ENCODE data around the gene PFKP.

The PFKP gene

DNA sequence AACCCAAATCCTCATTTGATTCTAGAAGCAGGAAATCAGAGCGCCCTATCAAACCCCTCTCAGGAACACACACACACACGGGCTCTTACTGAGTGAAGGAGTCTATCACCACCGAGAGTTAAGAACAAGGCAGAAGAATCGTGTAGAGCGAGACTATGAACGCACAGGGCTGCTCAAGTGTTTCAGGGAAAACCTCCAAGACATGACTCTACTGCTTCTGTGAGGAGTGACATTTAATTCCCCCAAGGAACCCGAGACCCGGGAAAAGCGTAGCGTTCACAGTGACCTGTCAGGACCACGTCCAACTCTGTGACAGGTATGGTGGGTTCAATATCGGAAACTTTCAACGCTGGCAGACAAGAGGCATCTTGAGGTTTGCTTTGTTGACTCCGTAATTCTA lies 83.6 kb downstream of the PFKP start:
- no peak for DNase-seq (ENCODE audit: low read depth)
- no peak overlapping the region for H3K4me3 ChIP-seq (replicated peaks; ENCODE audit: low read depth, low read length)
- TF ChIP-seq, protein P1, sequence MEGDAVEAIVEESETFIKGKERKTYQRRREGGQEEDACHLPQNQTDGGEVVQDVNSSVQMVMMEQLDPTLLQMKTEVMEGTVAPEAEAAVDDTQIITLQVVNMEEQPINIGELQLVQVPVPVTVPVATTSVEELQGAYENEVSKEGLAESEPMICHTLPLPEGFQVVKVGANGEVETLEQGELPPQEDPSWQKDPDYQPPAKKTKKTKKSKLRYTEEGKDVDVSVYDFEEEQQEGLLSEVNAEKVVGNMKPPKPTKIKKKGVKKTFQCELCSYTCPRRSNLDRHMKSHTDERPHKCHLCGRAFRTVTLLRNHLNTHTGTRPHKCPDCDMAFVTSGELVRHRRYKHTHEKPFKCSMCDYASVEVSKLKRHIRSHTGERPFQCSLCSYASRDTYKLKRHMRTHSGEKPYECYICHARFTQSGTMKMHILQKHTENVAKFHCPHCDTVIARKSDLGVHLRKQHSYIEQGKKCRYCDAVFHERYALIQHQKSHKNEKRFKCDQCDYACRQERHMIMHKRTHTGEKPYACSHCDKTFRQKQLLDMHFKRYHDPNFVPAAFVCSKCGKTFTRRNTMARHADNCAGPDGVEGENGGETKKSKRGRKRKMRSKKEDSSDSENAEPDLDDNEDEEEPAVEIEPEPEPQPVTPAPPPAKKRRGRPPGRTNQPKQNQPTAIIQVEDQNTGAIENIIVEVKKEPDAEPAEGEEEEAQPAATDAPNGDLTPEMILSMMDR (IDR thresholded peaks at IDR 0.05; ENCODE audit: low read length, missing control alignments) = no peak

DNA sequence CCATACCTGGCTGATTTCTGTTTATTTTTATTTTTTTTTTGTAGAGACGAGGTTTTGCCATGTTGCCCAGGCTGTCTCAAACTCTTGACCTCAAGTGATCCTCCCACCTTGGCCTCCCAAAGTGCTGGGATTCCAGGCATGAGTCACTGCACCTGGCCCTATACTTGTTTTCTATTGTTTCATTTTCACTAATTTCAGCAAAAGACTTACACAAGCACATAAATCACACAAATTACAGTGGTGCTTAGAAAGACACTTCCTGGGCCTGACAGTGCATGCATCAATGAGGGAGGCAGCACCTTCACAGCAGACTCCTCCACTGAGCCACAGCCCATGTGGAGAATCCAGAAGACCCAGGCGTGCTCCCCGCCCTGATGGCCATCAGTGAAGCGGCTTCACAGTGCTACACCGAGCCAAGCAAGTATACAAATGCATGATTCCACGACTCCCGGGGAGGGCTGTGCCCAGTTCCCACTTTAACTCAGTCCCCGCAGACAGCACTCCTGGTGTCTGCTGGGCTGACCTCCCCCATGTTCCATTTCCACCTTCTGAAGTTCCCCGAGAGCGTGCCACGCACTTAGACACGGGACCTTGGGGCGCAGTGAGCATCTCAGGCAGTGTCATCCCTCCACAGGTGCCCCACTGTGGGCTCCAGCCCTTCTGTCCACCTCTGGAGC lies 84.7 kb downstream of the PFKP start:
- no peak for DNase-seq (ENCODE audit: low read depth)
- no peak overlapping the region for H3K4me3 ChIP-seq (replicated peaks; ENCODE audit: low read depth, low read length)
- TF ChIP-seq, protein P1 (IDR thresholded peaks at IDR 0.05; ENCODE audit: low read length, missing control alignments) = no peak

DNA sequence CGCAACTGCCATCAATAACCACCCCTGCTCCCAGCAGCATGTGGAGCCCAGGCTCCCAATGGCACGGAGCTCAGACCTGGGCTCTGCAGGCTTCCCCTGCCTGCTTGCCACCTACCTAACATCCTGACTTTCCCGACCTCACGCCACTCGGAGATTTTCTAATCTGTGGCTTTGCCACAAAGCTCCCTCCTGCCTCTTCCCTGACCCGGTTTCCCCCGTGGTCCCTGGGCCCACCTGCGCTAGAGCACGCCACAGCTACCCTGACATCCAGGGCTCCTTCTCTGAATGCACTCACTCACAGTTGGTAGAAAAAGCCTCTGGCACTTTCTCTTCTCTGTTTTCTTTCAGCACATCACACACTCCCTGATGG lies 85.2 kb downstream of the PFKP start:
- DNase-seq (ENCODE audit: low read depth) = no peak
- H3K4me3 ChIP-seq (replicated peaks; ENCODE audit: low read depth, low read length) = no peak overlapping the region
- TF ChIP-seq, protein P1 (IDR thresholded peaks at IDR 0.05; ENCODE audit: low read length, missing control alignments) = no peak

DNA sequence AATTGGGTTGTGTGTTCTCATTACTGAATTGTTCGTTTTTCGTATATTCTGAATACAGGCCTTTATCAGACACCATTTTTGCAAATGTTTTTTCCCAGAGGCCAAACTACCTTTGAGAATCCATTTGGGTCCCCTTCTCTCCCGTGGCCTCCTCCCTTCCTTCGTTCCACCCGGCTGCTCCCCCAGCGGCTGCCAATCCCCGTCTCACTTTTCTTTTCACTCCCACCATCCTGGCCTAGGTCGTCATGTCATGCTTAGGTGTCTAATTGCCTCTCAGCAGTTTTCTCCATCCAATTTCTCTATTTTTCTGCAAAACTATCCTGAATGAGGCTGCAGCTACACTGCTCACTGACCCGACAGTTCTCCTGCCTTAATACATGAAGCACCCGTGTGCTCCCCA lies 87.3 kb downstream of the PFKP start:
- DNase-seq (ENCODE audit: low read depth) = no peak
- TF ChIP-seq, protein P1 (IDR thresholded peaks at IDR 0.05; ENCODE audit: low read length, missing control alignments) = no peak
- H3K4me3 ChIP-seq (replicated peaks; ENCODE audit: low read depth, low read length) = no peak overlapping the region

DNA sequence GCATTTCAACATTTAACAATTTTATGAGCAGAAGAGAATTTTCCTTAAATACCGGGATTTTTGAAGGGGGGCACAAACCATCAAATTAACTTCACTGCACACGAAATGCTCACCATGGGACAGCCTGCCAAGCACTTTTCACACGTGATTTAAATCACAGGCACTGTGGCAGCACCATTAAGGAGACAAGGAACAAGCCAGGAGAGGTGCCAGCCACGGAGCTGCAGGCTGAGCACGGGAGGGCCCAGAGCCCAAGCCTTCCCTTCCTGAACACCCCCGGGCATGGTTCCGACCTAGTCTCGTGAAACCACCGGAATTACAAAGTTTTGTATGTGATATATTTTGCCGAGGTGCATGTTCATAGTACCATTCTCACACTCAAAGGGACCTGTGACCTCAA lies 91.8 kb downstream of the PFKP start:
- TF ChIP-seq, protein P1 (IDR thresholded peaks at IDR 0.05; ENCODE audit: low read length, missing control alignments) = no peak
- DNase-seq (ENCODE audit: low read depth) = no peak
- no peak overlapping the region for H3K4me3 ChIP-seq (replicated peaks; ENCODE audit: low read depth, low read length)

DNA sequence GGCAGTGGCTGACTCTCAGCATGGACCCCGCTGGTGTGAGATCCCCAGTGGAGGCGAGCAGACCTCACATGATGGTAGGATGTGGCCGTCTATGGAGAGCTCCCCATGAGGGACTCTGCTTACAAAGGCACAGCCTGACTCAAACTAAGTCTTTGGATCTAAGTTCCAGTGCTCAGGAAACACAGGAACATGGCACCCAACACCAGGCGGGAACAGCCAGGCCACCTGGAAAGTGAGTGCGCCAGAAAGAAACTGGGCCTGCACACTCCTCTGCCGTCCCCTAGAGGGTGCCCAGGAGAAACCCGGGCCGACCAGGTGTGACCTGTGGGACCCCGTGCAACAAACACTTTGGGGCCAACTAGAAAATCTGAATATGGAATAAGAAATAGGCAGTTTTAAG lies 95.2 kb downstream of the PFKP start:
- H3K4me3 ChIP-seq (replicated peaks; ENCODE audit: low read depth, low read length) = no peak overlapping the region
- TF ChIP-seq, protein P1 (IDR thresholded peaks at IDR 0.05; ENCODE audit: low read length, missing control alignments) = peak; percentile 16
- DNase-seq (ENCODE audit: low read depth) = no peak

DNA sequence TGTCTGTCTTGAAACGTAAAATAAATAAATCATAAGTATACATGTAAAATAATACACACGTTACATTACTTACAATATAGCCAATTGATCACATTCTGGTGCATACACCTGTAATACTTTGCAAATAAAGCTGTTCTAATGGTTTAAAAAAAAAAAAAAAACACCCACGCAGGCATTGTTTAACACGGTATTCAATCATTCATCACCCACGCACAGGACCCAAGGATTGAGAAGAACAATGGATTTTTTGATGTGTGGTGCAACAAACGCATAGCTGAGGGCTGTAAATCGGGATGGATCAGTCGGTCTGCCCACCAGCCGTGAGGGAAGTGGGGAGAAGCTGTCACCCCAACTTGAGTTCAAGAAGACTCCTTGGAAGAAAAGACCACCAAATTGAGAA lies 96.5 kb downstream of the PFKP start:
- DNase-seq (ENCODE audit: low read depth) = no peak
- TF ChIP-seq, protein P1 (IDR thresholded peaks at IDR 0.05; ENCODE audit: low read length, missing control alignments) = no peak
- no peak overlapping the region for H3K4me3 ChIP-seq (replicated peaks; ENCODE audit: low read depth, low read length)
